Esophagus squamous epithelium (tissue), 5 donors: ENCODE measurements around the gene CHMP1A. TPM values are rescaled to one million over a fixed set of nuclear protein-coding genes. Genes with fewer than 3 reads are reported as not detected.

Source experiments
- DNase-seq: peaks from one replicate; lab custom pipeline; 2025; lab: John Stamatoyannopoulos, UW
- H3K27ac ChIP-seq, 4 donors: fragments of 200-600 bp; sonication (generic); one replicate each; pipeline ENCODE4 v1.5.1; 2016 to 2019; ENCODE audit warnings: mild to moderate bottlenecking in 1 of 4
- H3K27me3 ChIP-seq, 4 donors: fragments of 200-600 bp; sonication (generic); 1 replicate in 3 of 4; 2 replicates in 1 of 4; pipeline versions ENCODE4 v1.5.1 to v1.6.0; 2017 to 2021; ENCODE audit warnings: antibody characterized with exemption in 1 of 4
- H3K36me3 ChIP-seq, 3 donors: fragments of 200-600 bp; sonication (generic); one replicate each; pipeline ENCODE4 v1.5.1; 2016 to 2019
- H3K4me1 ChIP-seq, 3 donors: fragments of 200-600 bp; sonication (generic); one replicate each; pipeline ENCODE4 v1.5.1; 2017 to 2019
- H3K4me3 ChIP-seq, 4 donors: fragments of 200-600 bp; sonication (generic); 1 replicate in 3 of 4; 2 replicates in 1 of 4; pipeline ENCODE4 v1.5.1; 2016 to 2019; ENCODE audit warnings: mild to moderate bottlenecking in 2 of 4, moderate library complexity in 1 of 4
- H3K9me3 ChIP-seq, 3 donors: fragments of 200-600 bp; sonication (generic); one replicate each; pipeline ENCODE4 v1.5.1; 2016 to 2019
- POLR2A ChIP-seq, 4 donors: fragments of 450-650 bp; IDR thresholded peaks; one replicate each; pipeline ENCODE4 v1.6.1; 2017; ENCODE audit warnings: antibody characterized with exemption in 4 of 4, mild to moderate bottlenecking in 4 of 4, moderate library complexity in 3 of 4
- WGBS, 2 donors: methylation state at CpG; one replicate each; pipeline ENCODE4 v1.1.5; 2018; 5-methylcytosine and 5-hydroxymethylcytosine counted together
- intact Hi-C: fragments of 100-400 bp; cut with DNase I; formaldehyde crosslinking; loops from one replicate; pipeline ENCODE4 v1.15.0; 2022
- total RNA-seq, 4 donors: library from RNA; depleted of rRNA; stranded (reverse); fragments of >200 nt; gene quantifications; one replicate each; pipeline ENCODE4 v1.1.0, GENCODE V29; 2016
- TF ChIP-seq, protein P1 (sequence below), 6 experiments: fragments of 450-650 bp in 4 of 6; fragments of 200-600 bp in 2 of 6; sonication (generic) in 2 of 6; IDR thresholded peaks; one replicate each; pipeline ENCODE4 v1.5.1; 2016 to 2019; ENCODE audit warnings: antibody characterized with exemption in 6 of 6, mild to moderate bottlenecking in 4 of 6, moderate library complexity in 4 of 6
- donor health status: DM: yes; HTN: yes; CAD: no.

The CHMP1A gene
- total RNA-seq, 4 donors from 2014 or later: 83.0 to 116 (median 104) TPM

GRCh38 chr16:89651584-89651983, 5.9 kb downstream of the CHMP1A start:
- Histone ChIP-seq H3K27ac (no peak overlapping the region), H3K4me1 (peaks cover 3 to 11% (median 4%) of the 10 kb centered on the region in 3 donors), H3K27me3 (no peaks in the 10 kb centered on the region), H3K9me3 (no peaks in the 10 kb centered on the region), H3K4me3 (no peak overlapping the region), H3K36me3 (peaks cover 4 to 70% (median 8%) of the 10 kb centered on the region in 3 donors)
- intact Hi-C loops: no loop called here
- WGBS, 2 donors: 86 to 88% methylated on average over 4 to 15 of the region's 15 CpGs
- TF ChIP-seq, protein P1, sequence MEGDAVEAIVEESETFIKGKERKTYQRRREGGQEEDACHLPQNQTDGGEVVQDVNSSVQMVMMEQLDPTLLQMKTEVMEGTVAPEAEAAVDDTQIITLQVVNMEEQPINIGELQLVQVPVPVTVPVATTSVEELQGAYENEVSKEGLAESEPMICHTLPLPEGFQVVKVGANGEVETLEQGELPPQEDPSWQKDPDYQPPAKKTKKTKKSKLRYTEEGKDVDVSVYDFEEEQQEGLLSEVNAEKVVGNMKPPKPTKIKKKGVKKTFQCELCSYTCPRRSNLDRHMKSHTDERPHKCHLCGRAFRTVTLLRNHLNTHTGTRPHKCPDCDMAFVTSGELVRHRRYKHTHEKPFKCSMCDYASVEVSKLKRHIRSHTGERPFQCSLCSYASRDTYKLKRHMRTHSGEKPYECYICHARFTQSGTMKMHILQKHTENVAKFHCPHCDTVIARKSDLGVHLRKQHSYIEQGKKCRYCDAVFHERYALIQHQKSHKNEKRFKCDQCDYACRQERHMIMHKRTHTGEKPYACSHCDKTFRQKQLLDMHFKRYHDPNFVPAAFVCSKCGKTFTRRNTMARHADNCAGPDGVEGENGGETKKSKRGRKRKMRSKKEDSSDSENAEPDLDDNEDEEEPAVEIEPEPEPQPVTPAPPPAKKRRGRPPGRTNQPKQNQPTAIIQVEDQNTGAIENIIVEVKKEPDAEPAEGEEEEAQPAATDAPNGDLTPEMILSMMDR (IDR thresholded peaks at IDR 0.05): no peak
- no peak for TF ChIP-seq POLR2A (IDR thresholded peaks at IDR 0.05)
- DNase-seq: no peak

DNA sequence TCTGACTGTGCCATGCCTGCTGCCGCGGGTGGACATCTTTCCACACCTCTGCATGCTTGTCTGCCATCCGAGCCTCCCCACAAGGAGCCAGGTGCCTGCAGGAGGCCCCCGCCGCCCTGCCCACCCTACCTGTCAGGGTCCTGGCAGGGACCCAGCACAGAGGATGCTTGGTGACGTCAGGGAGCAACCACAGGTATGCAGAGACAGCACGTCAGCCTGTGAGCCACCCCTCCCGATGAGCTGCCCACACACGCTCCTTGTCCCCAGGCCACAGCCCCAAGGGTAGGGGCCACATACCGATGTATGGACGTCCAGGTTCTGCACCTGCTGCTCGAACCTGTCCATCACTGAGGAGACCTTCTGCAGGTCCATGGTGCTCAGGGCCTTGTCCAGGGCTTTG, 10.6 kb downstream of the CHMP1A start:
- no peaks in the 10 kb centered on the region for H3K27me3 ChIP-seq
- peaks cover 10 to 75% (median 23%) of the 10 kb centered on the region in 3 donors for H3K36me3 ChIP-seq
- no peak for TF ChIP-seq POLR2A (IDR thresholded peaks at IDR 0.05)
- TF ChIP-seq, protein P1 (IDR thresholded peaks at IDR 0.05): no peak
- DNase-seq: no peak
- 40 to 78% methylated on average over 1 to 7 of the region's 12 CpGs for WGBS, 2 donors
- no peak overlapping the region for H3K4me3 ChIP-seq
- intact Hi-C loops: no loop called here
- no peaks in the 10 kb centered on the region for H3K4me1 ChIP-seq
- H3K27ac ChIP-seq: no peak overlapping the region
- no peaks in the 10 kb centered on the region for H3K9me3 ChIP-seq

GRCh38 chr16:89646270-89646669, 11.2 kb downstream of the CHMP1A start:
- no peaks in the 10 kb centered on the region for H3K27me3 ChIP-seq
- WGBS, 2 donors: 87% methylated on average over 11 of the region's 22 CpGs; no CpG with 5 or more reads in 1 of the 2 donors
- H3K36me3 ChIP-seq: peaks cover 8 to 68% (median 23%) of the 10 kb centered on the region in 3 donors
- H3K4me1 ChIP-seq: peaks cover 0 to 6% (median 0%) of the 10 kb centered on the region in 3 donors
- TF ChIP-seq, protein P1 (IDR thresholded peaks at IDR 0.05): no peak
- TF ChIP-seq POLR2A (IDR thresholded peaks at IDR 0.05): no peak
- no peaks in the 10 kb centered on the region for H3K9me3 ChIP-seq
- DNase-seq: no peak
- no peak overlapping the region for H3K27ac ChIP-seq
- H3K4me3 ChIP-seq: no peak overlapping the region
- intact Hi-C loops: no loop called here

- no peaks in the 10 kb centered on the region for H3K9me3 ChIP-seq
- no peak for TF ChIP-seq POLR2A (IDR thresholded peaks at IDR 0.05)
- TF ChIP-seq, protein P1 (IDR thresholded peaks at IDR 0.05): no peak
- H3K4me3 ChIP-seq: no peak overlapping the region
- peaks cover 0 to 15% (median 8%) of the 10 kb centered on the region in 3 donors for H3K4me1 ChIP-seq
- H3K36me3 ChIP-seq: peaks cover 8 to 57% (median 23%) of the 10 kb centered on the region in 3 donors
- H3K27me3 ChIP-seq: peaks cover 0 to 6% (median 0%) of the 10 kb centered on the region in 4 donors
- DNase-seq: no peak
- H3K27ac ChIP-seq: no peak overlapping the region
- WGBS, 2 donors: 88 to 92% methylated on average over 4 of the region's 11 CpGs
- intact Hi-C loops: no loop called here
These were observed 12.4 kb downstream of the CHMP1A start for GRCh38 chr16:89645122-89645521.

GRCh38 chr16:89643769-89644300, 13.7 kb downstream of the CHMP1A start:
- Histone ChIP-seq H3K36me3 (peaks cover 8 to 44% (median 23%) of the 10 kb centered on the region in 3 donors), H3K4me3 (no peak overlapping the region), H3K27me3 (peaks cover 0 to 8% (median 0%) of the 10 kb centered on the region in 4 donors), H3K27ac (no peak overlapping the region), H3K4me1 (peaks cover 0 to 22% (median 8%) of the 10 kb centered on the region in 3 donors), H3K9me3 (no peaks in the 10 kb centered on the region)
- 56 to 83% methylated on average over 6 to 7 of the region's 14 CpGs for WGBS, 2 donors
- intact Hi-C loops: no loop called here
- no peak for DNase-seq
- TF ChIP-seq, protein P1 (IDR thresholded peaks at IDR 0.05): no peak
- no peak for TF ChIP-seq POLR2A (IDR thresholded peaks at IDR 0.05)
